Trophoblast cell (in vitro differentiated cells and primary cell): ENCODE data around the gene UNC119.
A peak's percentile ranks its signal among the peaks of the same experiment; 100 is the strongest.

ENCODE experiments used
- DNase-seq, 2 donors: peaks; one replicate each; pipeline ENCODE4 v3.0.0-alpha.2; 2016
- H2AFZ ChIP-seq: 2 replicates; pipeline ENCODE4 v1.6.1; 2013; ENCODE audit warnings: low read length, moderate library complexity, mild to moderate bottlenecking; ENCODE audit not compliant: insufficient read depth, poor library complexity
- H2AK5ac ChIP-seq: 2 replicates; pipeline ENCODE4 v1.6.1; 2013; ENCODE audit warnings: mild to moderate bottlenecking, low read length
- H2BK120ac ChIP-seq: 2 replicates; pipeline ENCODE4 v1.6.1; 2013; ENCODE audit warnings: low read length, mild to moderate bottlenecking, moderate library complexity; ENCODE audit not compliant: insufficient read depth, poor library complexity
- H2BK12ac ChIP-seq: 2 replicates; pipeline ENCODE4 v1.6.1; 2013; ENCODE audit warnings: mild to moderate bottlenecking, low read length, moderate library complexity
- H2BK5ac ChIP-seq: 2 replicates; pipeline ENCODE4 v1.6.1; 2013; ENCODE audit warnings: low read length, low read depth, moderate library complexity, mild to moderate bottlenecking; ENCODE audit not compliant: poor library complexity
- H3K14ac ChIP-seq: 2 replicates; pipeline ENCODE4 v1.6.1; 2013; ENCODE audit warnings: mild to moderate bottlenecking, low read length
- H3K18ac ChIP-seq: 2 replicates; pipeline ENCODE4 v1.6.1; 2013; ENCODE audit warnings: mild to moderate bottlenecking, low read length
- H3K23ac ChIP-seq: 2 replicates; pipeline ENCODE4 v1.6.1; 2013; ENCODE audit warnings: low read length
- H3K27ac ChIP-seq: 2 replicates; pipeline ENCODE4 v1.5.1; 2013; ENCODE audit warnings: low read depth, mild to moderate bottlenecking, inconsistent platforms, low read length, moderate library complexity
- H3K27me3 ChIP-seq: 2 replicates; pipeline ENCODE4 v1.6.1; 2013; ENCODE audit warnings: inconsistent platforms, mild to moderate bottlenecking, low read length, moderate library complexity; ENCODE audit not compliant: insufficient read depth
- H3K36me3 ChIP-seq, 2 experiments: 1 replicate in 1 of 2; 2 replicates in 1 of 2; pipeline ENCODE4 v1.6.1; 2013; ENCODE audit warnings: low read length in 2 of 2, mild to moderate bottlenecking in 2 of 2, moderate library complexity in 1 of 2; ENCODE audit not compliant: insufficient read depth in 2 of 2, control insufficient read depth in 1 of 2
- H3K4ac ChIP-seq: 2 replicates; pipeline ENCODE4 v1.6.1; 2013; ENCODE audit warnings: low read depth, mild to moderate bottlenecking, low read length, moderate library complexity
- H3K4me1 ChIP-seq, 2 experiments: 1 replicate in 1 of 2; 2 replicates in 1 of 2; pipeline ENCODE4 v1.6.1; 2013; ENCODE audit warnings: low read length in 2 of 2, mild to moderate bottlenecking in 2 of 2, moderate library complexity in 1 of 2; ENCODE audit not compliant: insufficient read depth in 2 of 2, control insufficient read depth in 1 of 2
- H3K4me2 ChIP-seq: 2 replicates; pipeline ENCODE4 v1.6.1; 2013; ENCODE audit warnings: inconsistent platforms, mild to moderate bottlenecking, low read length, moderate library complexity
- H3K4me3 ChIP-seq: 2 replicates; pipeline ENCODE4 v1.5.1; 2013; ENCODE audit warnings: mild to moderate bottlenecking, low read depth, low read length, inconsistent platforms
- H3K79me1 ChIP-seq: one replicate; pipeline ENCODE4 v1.6.1; 2013; ENCODE audit warnings: low read length
- H3K79me2 ChIP-seq: 2 replicates; pipeline ENCODE4 v1.6.1; 2013; ENCODE audit warnings: low read length, mild to moderate bottlenecking; ENCODE audit not compliant: control insufficient read depth, insufficient read depth, poor library complexity
- H3K9ac ChIP-seq: 2 replicates; pipeline ENCODE4 v1.6.1; 2013; ENCODE audit warnings: mild to moderate bottlenecking, low read length
- H3K9me3 ChIP-seq: 2 replicates; pipeline ENCODE4 v1.6.1; 2013; ENCODE audit warnings: low read depth, mild to moderate bottlenecking, control low read depth, inconsistent platforms, low read length; ENCODE audit not compliant: insufficient read depth
- H4K12ac ChIP-seq: 2 replicates; pipeline ENCODE4 v1.6.1; 2013; ENCODE audit warnings: low read depth, mild to moderate bottlenecking, low read length, moderate library complexity
- H4K8ac ChIP-seq: 2 replicates; pipeline ENCODE4 v1.6.1; 2013; ENCODE audit warnings: low read depth, mild to moderate bottlenecking, low read length, moderate library complexity
- H4K91ac ChIP-seq: one replicate; pipeline ENCODE4 v1.6.1; 2013; ENCODE audit warnings: low read depth, mild to moderate bottlenecking, low read length, moderate library complexity
- WGBS: extraction: QIAGEN DNeasy Blood & Tissue Kit; methylation state at CpG from one replicate; pipeline ENCODE4 v1.1.7; 2013; ENCODE audit warnings: missing lambda C conversion rate; ENCODE audit not compliant: insufficient read length, insufficient coverage; ENCODE audit errors: extremely low coverage; 5-methylcytosine and 5-hydroxymethylcytosine counted together

Gene UNC119

DNA sequence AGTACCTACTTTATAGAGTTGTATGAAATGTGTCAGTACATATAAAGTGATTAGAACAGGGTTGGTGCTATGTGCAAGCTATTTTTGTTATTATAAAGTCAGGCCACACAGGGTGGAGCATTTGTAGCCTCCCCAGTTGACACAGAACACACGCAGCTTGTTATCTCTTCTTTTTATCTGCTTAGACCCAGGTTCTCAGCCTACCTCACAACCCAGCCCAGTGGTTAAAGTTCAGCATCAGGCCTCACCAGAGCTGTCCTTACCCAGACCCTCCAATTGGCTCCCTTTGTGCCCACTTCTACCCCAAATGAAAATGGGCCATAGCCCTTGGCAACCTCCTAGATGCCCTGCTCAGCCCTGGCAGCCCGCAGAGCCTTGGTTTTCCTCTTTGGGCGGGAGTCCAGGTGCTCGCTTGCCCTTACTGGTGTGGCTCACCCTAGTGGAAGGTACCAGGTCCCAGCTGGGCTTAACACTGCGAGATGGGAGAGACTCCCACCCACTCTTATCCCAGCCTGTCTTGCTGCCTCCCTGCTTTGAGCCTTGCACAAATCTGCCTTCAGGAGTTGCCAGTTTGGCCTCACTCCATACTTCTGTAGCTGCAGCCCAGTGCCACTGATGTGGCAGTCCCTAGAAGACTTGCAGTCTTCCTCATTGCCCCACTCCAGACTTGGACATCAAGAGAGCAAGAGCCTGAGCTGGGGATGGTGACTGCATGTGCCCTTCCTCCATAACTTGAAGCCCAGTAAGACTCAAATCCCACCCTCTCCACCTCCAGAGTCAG, 20.0 kb upstream of the UNC119 start:
- H3K4me3 ChIP-seq, result no peak overlapping the region
- H3K18ac ChIP-seq, result no peak overlapping the region
- peaks cover 7 to 12% of the 10 kb centered on the region in 2 experiments for H3K4me1 ChIP-seq
- WGBS, result no CpG with 5 or more reads among the region's 5 CpGs
- no peak overlapping the region for H3K4ac ChIP-seq
- no peak overlapping the region for H4K8ac ChIP-seq
- H3K14ac ChIP-seq, result no peak overlapping the region
- H3K9me3 ChIP-seq, result no peaks in the 10 kb centered on the region
- H3K27me3 ChIP-seq, result no peaks in the 10 kb centered on the region
- no peak overlapping the region for H2AK5ac ChIP-seq
- no peak overlapping the region for H2AFZ ChIP-seq
- H3K27ac ChIP-seq, result no peak overlapping the region
- peaks cover 6% of the 10 kb centered on the region for H3K79me2 ChIP-seq
- peaks cover 9% of the 10 kb centered on the region for H3K79me1 ChIP-seq
- H2BK12ac ChIP-seq, result no peak overlapping the region
- H2BK5ac ChIP-seq, result no peak overlapping the region
- no peak overlapping the region for H2BK120ac ChIP-seq
- no peak overlapping the region for H3K23ac ChIP-seq
- H3K9ac ChIP-seq, result no peak overlapping the region
- H3K4me2 ChIP-seq, result no peak overlapping the region
- no peak overlapping the region for H4K91ac ChIP-seq
- DNase-seq, result no peak
- H3K36me3 ChIP-seq, result peaks cover 2 to 3% of the 10 kb centered on the region in 2 experiments
- H4K12ac ChIP-seq, result no peak overlapping the region

DNA sequence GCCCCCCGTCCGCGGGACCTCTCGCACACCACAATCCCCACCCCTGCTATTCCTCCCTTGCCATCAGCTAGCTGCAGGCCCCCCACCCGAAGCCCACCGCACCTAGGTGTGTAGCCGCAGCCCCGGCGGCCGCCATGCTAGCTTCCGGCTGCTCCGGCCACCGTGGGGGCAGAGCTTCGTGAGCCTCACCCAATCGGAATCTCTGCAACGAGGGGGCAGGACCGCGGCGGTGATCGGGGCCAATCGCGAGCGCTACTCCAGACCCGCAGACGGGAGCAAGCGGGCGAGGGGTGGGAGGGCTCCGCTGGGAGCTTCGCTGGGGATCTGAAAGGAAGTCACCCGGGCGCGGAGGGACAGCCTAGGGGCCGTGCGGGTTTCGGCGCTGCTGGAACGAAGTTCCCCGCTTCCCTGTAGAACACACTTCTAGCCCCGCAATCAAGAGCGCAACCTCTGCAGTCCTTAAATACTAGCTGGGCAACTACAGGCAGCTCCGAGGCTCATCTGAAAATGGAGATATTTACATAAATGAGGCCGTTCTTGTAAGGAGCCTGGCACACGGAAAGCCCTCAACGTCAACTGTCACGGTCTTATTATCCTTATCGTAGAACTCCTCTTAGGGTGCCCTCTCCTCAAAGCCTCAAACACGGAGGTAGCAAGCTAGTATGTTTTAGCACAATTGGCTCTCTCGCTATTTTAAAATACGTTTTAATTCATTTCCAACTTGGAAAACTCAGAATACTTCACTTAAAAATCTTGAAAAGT, 19.1 kb upstream of the UNC119 start, which contains the start of gene PIGS:
Gene PIGS, minus strand, starts transcription at position 164 of the 762 bp plus-strand sequence. Its CDS starts 28 bp downstream, at position 136.
- Histone ChIP-seq H3K27me3 (no peaks in the 10 kb centered on the region), H3K9ac (peak within 1 kb of the TSS; percentile 77), H2BK12ac (no peak within 1 kb of the TSS), H3K14ac (peak within 1 kb of the TSS; percentile 60), H2AFZ (peak within 1 kb of the TSS; percentile 89), H2AK5ac (peak within 1 kb of the TSS; percentile 11), H2BK120ac (peak within 1 kb of the TSS; percentile 37), H3K9me3 (no peaks in the 10 kb centered on the region), H4K12ac (peak within 1 kb of the TSS; percentile 68), H3K4me2 (peak within 1 kb of the TSS; percentile 98), H2BK5ac (peak within 1 kb of the TSS; percentile 42), H3K79me1 (peaks cover 8% of the 10 kb centered on the region), H4K91ac (peak within 1 kb of the TSS; percentile 75), H3K23ac (no peak within 1 kb of the TSS), H3K36me3 (peaks cover 0 to 2% of the 10 kb centered on the region in 2 experiments), H4K8ac (peak within 1 kb of the TSS; percentile 85), H3K18ac (peak within 1 kb of the TSS; percentile 54), H3K4me3 (peak within 1 kb of the TSS; percentile 84), H3K27ac (no peak within 1 kb of the TSS), H3K4ac (peak within 1 kb of the TSS; percentile 37), H3K79me2 (peaks cover 6% of the 10 kb centered on the region), H3K4me1 (peaks cover 2 to 7% of the 10 kb centered on the region in 2 experiments)
- no CpG with 5 or more reads among the region's 49 CpGs for WGBS
- peak; percentile 97 for DNase-seq

DNA sequence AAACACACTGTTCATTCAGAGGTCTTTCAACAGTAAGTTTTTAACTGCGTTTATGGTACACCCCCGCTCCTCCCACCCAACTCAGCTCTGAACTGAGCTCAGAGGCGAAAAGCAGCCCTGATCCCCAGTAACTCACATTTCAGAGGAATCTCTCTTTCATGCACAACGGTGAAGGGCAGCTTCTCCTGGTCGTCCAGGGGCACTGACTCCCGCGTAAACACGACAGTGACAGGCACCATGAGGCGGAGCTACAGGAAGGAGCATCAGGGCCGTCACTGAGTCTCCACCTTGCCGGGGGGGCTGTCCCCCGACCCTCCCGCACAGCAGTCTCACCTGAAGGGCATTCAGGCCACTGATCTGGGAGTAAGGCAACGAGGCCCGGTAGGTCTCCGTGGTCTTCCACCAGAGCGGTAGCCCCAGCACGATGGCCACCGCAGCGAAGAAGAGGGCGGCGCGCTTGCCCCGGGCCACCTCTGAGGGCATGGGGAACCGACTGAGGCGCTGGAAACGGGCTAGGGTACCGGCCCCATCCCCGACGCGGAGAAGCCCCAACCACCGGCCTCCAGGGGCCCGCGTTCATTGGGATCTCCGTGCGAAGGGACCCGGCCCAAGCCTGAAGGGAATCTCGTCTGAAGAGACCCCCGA, 18.4 kb upstream of the UNC119 start:
- H3K36me3 ChIP-seq, result peaks cover 0 to 2% of the 10 kb centered on the region in 2 experiments
- H3K9me3 ChIP-seq, result no peaks in the 10 kb centered on the region
- H4K12ac ChIP-seq, result peak overlapping the region; percentile 68
- no peaks in the 10 kb centered on the region for H3K27me3 ChIP-seq
- no peak overlapping the region for H3K23ac ChIP-seq
- H3K14ac ChIP-seq, result peak overlapping the region; percentile 38
- H2BK12ac ChIP-seq, result no peak overlapping the region
- H4K8ac ChIP-seq, result peak overlapping the region; percentile 85
- H3K79me2 ChIP-seq, result peaks cover 6% of the 10 kb centered on the region
- peaks cover 8% of the 10 kb centered on the region for H3K79me1 ChIP-seq
- H2BK5ac ChIP-seq, result peak overlapping the region; percentile 42
- peak overlapping the region; percentile 75 for H4K91ac ChIP-seq
- peak; percentile 20 to 52 for DNase-seq
- WGBS, result no CpG with 5 or more reads among the region's 39 CpGs
- peak overlapping the region; percentile 84 for H3K4me3 ChIP-seq
- H3K27ac ChIP-seq, result no peak overlapping the region
- peak overlapping the region; percentile 26 for H3K4ac ChIP-seq
- peaks cover 2 to 7% of the 10 kb centered on the region in 2 experiments for H3K4me1 ChIP-seq
- peak overlapping the region; percentile 11 for H2AK5ac ChIP-seq
- peak overlapping the region; percentile 16 for H3K9ac ChIP-seq
- peak overlapping the region; percentile 37 for H2BK120ac ChIP-seq
- H2AFZ ChIP-seq, result peak overlapping the region; percentile 89
- H3K4me2 ChIP-seq, result peak overlapping the region; percentile 94
- H3K18ac ChIP-seq, result peak overlapping the region; percentile 53

DNA sequence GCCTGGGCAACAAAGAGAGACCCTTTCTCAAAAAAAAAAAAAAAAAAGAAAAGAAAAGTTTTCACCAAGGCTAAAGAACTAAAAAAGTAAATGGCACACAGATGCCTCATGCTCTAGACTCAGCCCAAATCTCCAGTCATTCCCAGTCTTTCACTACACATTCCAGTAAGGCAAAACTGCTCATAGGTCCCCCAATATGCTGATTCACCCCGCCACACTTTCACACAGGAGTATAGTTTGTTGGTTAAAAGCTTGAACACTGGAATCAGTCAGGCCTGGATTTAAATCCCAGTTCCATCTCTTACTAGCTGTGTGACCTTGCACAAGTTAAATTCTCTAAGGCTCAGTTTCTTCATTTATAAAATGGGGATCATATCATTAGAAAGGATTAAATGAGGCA, 17.0 kb upstream of the UNC119 start:
- H3K4me1 ChIP-seq, result peaks cover 2 to 7% of the 10 kb centered on the region in 2 experiments
- no peak overlapping the region for H3K4ac ChIP-seq
- no peak overlapping the region for H3K23ac ChIP-seq
- no CpG with 5 or more reads among the region's 1 CpG for WGBS
- H3K79me1 ChIP-seq, result peaks cover 8% of the 10 kb centered on the region
- no peak overlapping the region for H2AFZ ChIP-seq
- H3K27me3 ChIP-seq, result no peaks in the 10 kb centered on the region
- no peak overlapping the region for H3K4me3 ChIP-seq
- no peak overlapping the region for H2BK120ac ChIP-seq
- H4K12ac ChIP-seq, result no peak overlapping the region
- H3K36me3 ChIP-seq, result peaks cover 0 to under 1% of the 10 kb centered on the region in 2 experiments
- no peaks in the 10 kb centered on the region for H3K9me3 ChIP-seq
- no peak overlapping the region for H4K8ac ChIP-seq
- H3K14ac ChIP-seq, result no peak overlapping the region
- no peak overlapping the region for H2AK5ac ChIP-seq
- no peak overlapping the region for H3K4me2 ChIP-seq
- H3K9ac ChIP-seq, result no peak overlapping the region
- H3K18ac ChIP-seq, result no peak overlapping the region
- H4K91ac ChIP-seq, result no peak overlapping the region
- H2BK5ac ChIP-seq, result no peak overlapping the region
- peaks cover 6% of the 10 kb centered on the region for H3K79me2 ChIP-seq
- no peak for DNase-seq
- no peak overlapping the region for H3K27ac ChIP-seq
- H2BK12ac ChIP-seq, result no peak overlapping the region
